GM21786 (cell line): ENCODE results near the gene HDAC4.

Source experiments
- ATAC-seq: cut with Tn5 transposase; IDR thresholded peaks from one replicate; pipeline ENCODE4 v1.9.1; 2021; ENCODE audit not compliant: unreplicated experiment

The HDAC4 gene

DNA sequence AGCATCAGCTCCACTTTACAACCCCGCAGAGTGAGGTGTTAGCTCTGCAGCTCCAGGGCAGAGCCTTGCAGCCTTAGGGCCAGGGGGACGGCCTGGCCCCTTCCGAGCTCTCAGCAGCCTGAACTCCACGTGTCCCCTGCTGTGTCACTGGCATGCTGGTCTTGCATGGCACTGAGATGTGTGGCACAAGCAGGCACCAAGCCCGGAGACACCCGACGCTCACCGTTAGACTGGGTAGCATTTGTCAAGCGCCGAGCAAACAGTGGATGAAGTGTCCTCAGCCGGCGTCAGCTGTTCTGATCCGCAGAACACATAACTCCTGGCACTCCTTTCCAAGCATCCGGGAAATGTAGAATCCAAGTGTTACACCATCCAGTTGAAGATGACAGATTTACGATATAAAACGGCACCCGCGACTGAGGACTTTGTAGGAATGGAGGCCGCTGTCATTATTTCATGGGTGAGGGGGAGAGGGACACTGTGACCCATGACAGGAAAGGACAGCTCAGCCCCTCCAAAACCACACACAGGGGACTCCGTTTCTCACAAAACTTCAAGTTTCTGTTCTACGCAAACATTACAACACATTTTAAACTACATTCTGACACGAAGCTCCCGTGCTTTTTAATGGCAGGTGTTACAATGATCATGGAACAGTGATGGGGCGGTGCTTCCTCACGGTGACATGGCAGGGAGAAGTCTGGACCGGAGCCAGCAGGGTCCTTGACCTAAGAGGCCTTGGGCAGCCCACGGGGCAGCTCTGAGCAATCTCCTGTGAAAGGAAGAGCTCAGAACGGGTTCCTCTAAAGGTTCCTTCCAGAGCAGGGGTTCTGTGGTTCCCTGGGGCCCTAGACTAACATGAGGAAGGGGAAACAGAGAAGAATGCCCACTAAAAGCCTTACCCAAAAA, 89.4 kb downstream of the HDAC4 start:
- ATAC-seq = no peak

DNA sequence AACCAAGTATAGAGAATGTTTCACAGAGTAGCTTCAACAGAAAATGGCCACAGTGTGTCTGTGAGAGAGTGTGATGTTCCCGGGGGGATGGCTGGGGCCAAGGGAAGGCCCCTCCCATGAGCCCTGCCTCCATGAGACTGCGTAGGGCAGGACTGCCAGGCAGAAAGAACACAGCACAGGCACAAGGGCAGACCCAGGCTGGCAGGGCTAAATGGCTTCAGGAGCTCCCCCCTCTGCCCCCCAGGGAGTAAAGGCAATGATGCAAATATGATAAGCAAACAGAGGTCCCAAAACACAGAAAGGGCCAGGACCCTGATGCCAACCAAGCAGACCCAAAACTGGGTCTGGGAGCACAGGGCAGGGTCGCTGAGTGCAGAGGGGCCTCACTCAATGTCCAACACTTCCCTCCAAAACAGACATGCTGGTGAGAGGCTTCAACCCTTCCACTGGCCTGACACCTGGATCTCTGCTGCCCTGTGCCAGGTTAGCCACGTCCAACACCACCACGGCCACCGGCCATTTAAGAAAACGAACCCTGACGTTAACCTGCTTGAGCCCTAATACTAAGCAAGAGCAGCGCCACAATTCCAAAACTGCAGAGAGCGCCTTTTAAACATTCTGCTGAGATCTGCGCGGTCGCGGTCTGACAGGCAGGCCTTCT, 90.3 kb downstream of the HDAC4 start:
- no peak for ATAC-seq

DNA sequence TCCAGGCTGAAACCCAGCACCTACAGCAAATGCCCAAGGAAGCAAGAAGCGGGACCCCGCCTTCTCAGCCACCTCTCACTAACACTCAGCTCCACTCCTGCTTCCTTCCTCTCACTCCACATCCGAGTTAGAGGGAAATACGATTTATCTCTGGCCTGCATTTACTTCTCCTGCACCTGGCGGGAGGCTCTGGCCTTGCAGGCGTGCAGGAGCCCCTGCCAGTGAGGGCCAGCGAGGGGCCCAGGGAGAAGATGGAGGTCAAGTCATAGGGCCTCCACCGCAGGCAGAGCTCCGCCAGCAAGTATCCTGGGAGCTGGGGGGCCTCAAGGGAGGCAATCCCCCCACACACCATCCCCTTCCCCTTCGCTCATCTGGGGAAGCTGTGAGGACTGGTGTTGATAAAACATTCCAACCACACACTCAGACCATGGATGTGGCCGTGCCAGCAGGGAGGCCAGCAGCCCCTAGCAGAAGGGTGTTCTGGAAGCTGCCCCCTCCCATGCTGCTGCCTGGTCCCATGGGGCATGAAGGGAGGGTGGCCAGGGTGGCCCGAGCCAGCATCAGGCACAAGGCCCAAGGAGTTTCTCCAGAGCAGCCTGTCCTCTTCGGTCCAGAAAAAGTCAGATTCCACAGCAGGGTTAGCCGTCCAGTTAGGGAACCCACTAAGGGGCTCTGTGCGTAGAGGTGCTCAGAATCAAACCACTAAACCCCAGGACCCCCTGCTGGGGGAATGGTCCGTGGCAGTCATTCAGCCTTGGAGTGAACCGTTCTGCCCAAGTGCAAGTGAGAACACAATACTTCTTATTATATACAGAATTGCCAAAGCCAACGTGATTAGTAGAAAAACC, 91.2 kb downstream of the HDAC4 start:
- no peak for ATAC-seq

DNA sequence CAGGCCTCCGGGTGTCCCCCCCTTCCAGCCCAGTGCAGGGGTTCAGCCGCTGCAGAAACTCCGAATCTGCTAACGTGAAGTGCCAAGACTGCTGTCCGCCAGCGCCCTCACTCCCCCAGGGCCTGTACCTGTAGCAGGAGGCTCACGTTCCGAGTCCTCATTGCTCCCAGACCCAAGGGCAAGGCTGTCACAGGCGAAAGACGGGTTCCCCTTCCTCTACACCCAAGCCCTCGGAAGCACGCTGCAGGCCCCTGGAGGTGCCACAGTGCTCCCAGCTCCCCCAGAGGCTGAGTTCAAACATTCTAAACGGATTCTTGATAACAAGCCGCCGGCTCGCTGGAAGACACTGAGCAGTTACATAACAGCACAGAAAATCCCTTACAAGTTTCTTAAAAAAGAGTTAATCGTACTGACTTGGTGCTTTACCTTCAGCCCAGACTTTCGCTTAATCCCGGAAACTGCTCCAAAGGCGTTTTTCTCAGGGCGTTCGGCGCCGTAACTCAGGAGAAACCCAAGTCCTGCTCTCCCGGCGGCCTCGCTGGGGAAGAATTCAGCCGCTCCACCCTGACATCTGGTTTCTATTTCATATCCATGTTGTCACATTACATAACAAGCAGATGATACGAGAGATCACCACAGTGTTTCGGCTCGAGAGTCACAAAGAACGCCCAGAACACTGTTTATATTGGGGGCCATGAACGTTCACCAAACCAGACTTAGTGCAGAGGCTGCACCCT, 92.0 kb downstream of the HDAC4 start:
- ATAC-seq = no peak

- ATAC-seq = no peak
Measured at GRCh38 chr2:239307921-239308613, 92.8 kb downstream of the HDAC4 start.

DNA sequence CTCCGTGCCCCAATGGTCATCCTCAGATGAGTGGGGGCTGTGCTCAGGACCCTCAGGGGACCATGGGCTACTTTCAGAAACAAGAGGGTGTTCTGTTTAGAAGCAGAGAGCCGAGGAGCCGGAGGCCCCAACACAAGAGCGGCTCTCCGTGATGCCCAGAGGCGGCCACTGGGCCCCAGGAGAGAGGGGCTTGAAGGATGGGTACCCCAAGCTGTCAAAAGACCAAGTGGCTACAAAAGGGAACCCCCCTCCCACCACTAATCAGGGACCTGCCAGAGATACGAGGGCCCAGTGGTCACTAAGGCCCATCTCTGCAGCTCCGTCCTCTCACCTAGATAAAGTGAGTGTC, 93.6 kb downstream of the HDAC4 start:
- ATAC-seq = no peak

- no peak for ATAC-seq
Measured at GRCh38 chr2:239306274-239307220, 94.3 kb downstream of the HDAC4 start.

DNA sequence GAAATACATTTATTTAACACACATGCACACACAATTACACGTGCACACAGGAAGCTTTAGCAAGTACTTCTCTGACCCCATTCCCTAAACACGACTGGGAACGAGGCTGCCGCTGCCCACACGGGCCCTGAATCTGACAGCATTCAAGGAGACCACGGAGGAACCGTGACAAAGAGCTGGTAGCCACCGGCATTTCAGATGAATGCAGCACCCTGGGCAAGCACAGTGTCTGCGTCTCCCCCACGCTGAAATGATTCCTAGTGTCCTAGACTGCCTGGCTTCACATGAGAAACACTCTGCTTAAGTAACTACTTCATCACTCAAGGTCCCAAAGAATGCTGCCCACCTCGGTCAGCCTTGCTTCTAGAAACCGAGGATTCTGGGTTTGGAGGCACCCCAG, 95.0 kb downstream of the HDAC4 start:
- ATAC-seq = no peak

DNA sequence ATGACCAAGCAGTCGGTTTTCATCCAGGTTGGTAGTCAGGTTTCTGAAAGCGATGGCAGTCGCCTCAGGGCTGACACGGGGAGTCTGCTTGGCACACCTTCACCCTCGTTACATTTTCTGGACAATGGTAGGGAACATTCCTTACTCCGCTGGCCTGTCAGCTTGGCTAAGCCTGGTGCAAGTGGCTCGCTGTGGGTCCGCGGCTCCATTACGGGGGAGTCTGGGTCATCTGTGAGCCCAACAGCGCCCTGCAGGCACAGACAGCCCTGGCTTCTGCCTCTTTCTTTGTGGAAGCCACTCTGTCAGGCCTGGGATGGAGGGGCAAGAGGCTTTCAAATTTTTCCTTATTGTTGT, 95.6 kb downstream of the HDAC4 start:
- no peak for ATAC-seq

- no peak for ATAC-seq
Measured at GRCh38 chr2:239304533-239305221, 96.1 kb downstream of the HDAC4 start.

DNA sequence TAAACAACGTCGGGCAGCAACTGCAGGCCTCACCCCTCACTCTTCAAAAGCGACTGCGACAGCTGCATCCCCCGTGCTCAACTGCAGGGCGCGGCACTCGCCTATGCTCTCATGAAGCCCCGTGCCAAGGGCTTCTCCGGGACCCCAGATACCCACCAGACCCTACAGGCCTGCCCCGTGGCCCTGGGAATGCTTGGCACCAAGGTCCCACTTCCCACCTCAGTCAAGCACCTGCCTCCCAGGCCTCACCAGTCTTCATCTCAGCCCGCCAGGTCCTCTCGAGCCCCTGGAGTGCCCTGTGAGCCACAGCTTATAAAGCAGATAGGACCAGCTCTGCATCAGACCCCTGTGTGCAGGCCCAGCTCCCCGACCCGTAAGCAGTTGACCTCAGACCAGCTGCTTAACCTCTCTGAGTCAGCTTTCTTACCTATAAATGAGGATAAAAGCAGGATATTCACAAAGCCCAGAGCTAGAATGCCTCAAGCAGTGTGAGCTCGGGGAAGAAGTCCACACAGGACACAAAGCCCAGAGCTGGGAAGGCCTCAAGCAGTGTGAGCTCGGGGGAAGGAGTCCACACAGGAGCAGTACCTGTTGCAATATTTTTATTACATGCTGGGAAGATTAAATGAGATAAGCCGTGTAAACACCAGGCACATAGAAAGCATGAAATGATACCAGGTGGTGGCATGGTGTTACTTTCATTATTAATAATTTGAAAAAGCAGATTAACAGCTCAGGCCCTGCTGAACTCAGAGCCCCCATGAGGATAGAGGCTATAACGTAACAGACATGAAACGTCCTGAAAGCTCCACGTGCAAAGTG, 96.9 kb downstream of the HDAC4 start:
- ATAC-seq = peak; percentile 84

DNA sequence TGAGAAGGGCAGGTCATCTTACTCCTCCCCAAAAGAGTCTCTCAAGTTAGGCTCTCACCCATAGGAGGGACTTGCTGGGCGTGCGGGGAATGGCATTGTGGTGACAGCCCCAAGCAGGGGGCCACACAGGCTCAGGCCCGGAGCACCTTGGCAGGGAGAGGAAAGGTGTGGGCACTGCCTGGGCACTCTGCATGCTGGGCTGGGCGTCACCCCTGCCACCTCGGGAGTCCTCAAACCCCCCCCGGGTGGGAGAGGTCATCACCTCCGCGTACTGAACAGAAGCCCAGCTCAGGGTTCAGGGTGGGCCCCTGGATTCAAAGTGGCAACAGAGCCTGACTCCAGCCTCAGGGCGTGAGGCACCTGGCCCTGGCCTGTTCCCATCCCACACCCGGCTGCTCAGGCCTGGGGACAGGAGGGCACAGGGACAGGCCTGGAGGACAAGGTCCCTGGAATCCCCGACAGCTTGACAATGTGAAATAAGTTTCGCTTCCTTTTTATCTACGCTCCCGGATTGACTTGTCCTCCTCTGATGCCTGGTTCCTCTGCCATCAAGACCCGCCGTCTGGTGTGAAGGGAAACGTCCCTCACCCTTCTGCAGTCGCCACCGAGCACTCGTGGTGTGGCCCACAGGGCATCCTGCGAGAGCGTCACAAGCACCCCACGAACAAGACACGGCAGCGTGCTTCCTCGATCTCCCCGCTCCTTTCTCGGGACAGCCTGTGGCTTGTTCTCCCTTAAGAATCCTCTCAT, 97.8 kb downstream of the HDAC4 start:
- peak; percentile 36 for ATAC-seq

GRCh38 chr2:239302083-239302807, 98.6 kb downstream of the HDAC4 start:
- ATAC-seq = no peak

GRCh38 chr2:239300871-239301735, 99.7 kb downstream of the HDAC4 start:
- ATAC-seq = no peak

GRCh38 chr2:239300242-239300641, 100.6 kb downstream of the HDAC4 start:
- ATAC-seq = no peak
